Measurements from ENCODE around the gene ROS1.

The ROS1 gene

DNA sequence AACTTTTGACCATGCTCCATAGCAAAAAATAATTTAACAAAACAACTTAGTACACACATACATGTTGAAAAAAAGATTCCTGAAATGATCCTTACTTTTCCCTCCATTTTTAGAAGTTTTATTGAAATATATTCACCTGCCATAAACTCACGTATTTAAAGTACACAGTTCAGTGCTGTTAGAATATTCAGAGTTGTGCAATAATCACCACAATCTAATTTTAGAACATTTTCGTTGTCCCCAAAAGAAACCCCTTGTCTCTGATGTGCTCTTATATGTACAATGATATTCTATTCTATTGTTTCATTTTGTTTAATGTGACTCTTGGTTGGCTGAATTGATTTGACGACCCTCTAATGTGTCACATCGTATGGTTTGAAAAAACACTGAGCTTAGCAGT lies 15.9 kb downstream of the ROS1 start:
- TF ChIP-seq, protein P1, sequence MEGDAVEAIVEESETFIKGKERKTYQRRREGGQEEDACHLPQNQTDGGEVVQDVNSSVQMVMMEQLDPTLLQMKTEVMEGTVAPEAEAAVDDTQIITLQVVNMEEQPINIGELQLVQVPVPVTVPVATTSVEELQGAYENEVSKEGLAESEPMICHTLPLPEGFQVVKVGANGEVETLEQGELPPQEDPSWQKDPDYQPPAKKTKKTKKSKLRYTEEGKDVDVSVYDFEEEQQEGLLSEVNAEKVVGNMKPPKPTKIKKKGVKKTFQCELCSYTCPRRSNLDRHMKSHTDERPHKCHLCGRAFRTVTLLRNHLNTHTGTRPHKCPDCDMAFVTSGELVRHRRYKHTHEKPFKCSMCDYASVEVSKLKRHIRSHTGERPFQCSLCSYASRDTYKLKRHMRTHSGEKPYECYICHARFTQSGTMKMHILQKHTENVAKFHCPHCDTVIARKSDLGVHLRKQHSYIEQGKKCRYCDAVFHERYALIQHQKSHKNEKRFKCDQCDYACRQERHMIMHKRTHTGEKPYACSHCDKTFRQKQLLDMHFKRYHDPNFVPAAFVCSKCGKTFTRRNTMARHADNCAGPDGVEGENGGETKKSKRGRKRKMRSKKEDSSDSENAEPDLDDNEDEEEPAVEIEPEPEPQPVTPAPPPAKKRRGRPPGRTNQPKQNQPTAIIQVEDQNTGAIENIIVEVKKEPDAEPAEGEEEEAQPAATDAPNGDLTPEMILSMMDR (IDR thresholded peaks at IDR 0.05; ENCODE audit: insufficient read depth, missing control alignments) = no peak
- DNase-seq (ENCODE audit: insufficient read length, low spot score) (no peak), FAIRE-seq (no peak)

DNA sequence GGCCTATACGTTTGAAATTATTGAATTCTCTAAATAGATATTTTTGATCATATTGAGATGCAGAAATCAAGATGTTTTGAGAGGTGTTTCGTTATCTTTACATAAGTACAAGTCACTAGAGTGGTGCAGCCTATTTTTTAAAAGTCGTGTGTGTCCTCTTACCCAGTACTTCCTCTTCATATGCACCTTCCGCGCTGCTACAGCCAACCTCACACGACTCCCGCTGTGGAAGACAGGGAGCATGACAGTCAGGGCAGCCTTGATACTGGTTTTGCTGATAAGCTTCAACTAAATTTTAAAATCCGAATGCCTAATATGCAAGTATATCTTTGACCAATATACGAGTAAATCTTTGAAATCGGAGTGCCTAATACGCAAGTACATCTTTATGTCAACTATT lies 16.3 kb downstream of the ROS1 start:
- TF ChIP-seq, protein P1 (IDR thresholded peaks at IDR 0.05; ENCODE audit: insufficient read depth, missing control alignments) = no peak
- DNase-seq (ENCODE audit: insufficient read length, low spot score) (no peak), FAIRE-seq (no peak)

DNA sequence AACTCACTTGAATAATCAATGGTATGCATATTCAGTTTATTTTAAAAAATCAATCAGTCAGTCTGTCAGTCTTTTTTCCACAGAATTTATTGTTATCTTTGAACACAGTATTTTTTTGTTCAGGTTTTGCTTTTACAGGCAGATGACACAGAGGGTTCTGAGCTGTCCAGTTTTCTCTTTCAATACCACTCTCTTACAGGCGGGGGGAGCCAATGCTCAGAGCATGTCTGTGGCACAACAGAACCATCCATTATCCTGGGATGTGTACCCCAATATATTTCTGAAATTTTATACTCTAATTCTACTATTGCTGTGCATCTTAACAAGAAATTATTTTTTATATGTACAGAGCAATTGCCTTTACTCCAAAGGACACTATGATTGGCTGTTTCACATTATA lies 21.2 kb downstream of the ROS1 start:
- TF ChIP-seq, protein P1 (IDR thresholded peaks at IDR 0.05; ENCODE audit: insufficient read depth, missing control alignments) = no peak
- DNase-seq (ENCODE audit: insufficient read length, low spot score) (no peak), FAIRE-seq (no peak)

DNA sequence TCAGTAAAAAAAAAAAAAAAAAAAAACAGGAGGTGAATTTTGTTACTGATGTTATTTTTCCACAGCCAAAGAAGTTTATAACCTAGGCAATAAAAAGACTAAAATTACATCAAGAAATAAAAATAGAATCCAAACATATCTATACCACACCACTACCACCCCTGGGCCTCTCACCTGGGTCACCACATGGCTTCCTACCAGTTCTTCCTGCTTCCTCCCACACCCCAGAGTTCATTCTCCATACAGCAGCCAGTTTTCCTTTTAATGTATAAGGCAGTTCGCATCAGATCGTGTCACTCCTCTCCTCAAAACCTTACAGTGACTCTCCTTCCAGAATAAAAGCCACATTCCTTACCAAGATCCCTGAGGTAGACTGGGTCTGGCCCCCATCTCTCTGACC lies 23.9 kb downstream of the ROS1 start:
- TF ChIP-seq, protein P1 (IDR thresholded peaks at IDR 0.05; ENCODE audit: insufficient read depth, missing control alignments) = no peak
- FAIRE-seq (no peak), DNase-seq (ENCODE audit: insufficient read length, low spot score) (no peak)

DNA sequence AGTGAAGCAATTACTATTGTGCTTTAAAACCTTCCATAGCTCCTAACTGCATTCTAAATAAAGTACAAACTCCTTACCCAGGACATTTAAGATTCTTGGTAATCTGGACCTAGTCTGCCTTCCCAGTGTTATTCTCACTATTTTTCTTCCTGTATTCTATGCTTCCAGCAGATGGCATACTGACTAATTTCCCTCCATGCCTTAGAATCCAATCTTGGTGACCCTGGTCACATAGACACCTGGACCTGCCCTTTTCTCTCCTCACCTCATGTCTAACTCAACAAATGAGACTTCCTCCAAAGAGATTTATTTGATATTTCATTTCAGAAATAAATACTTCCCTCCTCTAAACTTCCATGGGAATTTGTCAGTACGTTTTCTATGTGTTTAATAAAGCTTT lies 25.8 kb downstream of the ROS1 start:
- TF ChIP-seq, protein P1 (IDR thresholded peaks at IDR 0.05; ENCODE audit: insufficient read depth, missing control alignments) = peak; percentile 6
- FAIRE-seq (no peak), DNase-seq (ENCODE audit: insufficient read length, low spot score) (no peak)

DNA sequence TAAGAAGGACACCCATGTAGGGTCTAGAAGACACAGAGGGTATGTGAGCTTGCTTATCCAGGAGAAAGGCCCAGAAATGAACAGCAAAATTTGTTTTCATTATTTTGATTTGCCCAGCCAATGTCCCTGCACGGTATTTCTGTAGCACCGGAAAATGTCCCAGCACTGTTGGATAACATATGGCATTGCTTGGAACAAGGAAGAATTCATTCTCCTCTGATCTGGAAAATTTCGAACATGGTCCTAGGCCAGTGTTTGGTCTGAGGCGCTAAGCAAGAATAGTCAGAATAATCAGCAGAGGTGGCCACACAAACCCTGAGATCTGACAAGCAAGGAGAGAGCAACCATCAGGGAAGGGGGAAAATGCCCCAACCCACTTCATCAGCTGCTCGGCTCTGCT lies 26.6 kb downstream of the ROS1 start:
- DNase-seq (ENCODE audit: insufficient read length, low spot score) = no peak
- TF ChIP-seq, protein P1 (IDR thresholded peaks at IDR 0.05; ENCODE audit: insufficient read depth, missing control alignments) = no peak
- FAIRE-seq = no peak

DNA sequence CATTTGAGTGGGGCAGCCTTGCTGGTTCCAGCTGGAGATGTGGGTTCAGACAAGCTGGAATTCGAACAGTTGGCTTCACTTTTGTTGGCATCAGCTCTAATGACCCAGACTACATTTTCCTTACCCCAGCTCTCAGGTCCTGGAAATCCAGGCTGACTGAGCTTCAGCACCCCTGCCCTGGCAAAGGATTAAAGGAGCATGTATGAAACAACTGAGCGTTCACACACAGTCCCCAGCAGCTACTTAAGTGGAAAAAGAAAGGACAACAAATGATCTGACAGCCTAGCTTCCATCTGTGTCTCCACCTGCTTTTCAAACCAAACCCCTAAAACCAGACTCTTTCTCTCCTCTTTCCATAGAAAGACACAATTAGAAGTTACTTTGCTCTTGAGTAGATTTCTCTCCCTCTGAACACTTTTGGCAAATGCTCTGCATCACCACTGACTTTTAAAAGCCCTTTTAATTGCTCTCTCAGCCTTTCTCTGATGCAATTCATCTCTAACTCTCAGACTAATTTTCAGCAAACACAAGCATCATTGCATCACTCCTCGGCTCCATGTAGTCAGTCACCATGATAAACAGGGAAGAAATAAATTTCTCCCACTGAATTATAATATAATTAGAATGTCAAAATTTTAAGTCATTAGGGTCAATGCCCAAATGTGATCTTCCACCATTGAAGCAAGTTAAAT lies 28.1 kb downstream of the ROS1 start:
- DNase-seq (ENCODE audit: insufficient read length, low spot score) = no peak
- no peak for FAIRE-seq
- TF ChIP-seq, protein P1 (IDR thresholded peaks at IDR 0.05; ENCODE audit: insufficient read depth, missing control alignments) = no peak
